Choroid plexus epithelial cell (primary cell): ENCODE measurements around the gene MTHFD2L.
A peak's percentile ranks its signal among the peaks of the same experiment; 100 is the strongest.

ENCODE experiments used
- DNase-seq: peaks from one replicate; pipeline ENCODE4 v3.0.0-alpha.2; 2010; ENCODE audit warnings: low read depth
- H3K4me3 ChIP-seq: 2 replicates; pipeline ENCODE4 v1.5.1; 2011; ENCODE audit warnings: low read depth, mild to moderate bottlenecking, control low read depth, low read length, moderate library complexity
- TF ChIP-seq, protein P1 (sequence below): conservative IDR thresholded peaks from 2 replicates; pipeline ENCODE4 v1.5.1; 2011; ENCODE audit warnings: low read depth, mild to moderate bottlenecking, control low read depth, inconsistent platforms, low read length, moderate library complexity

MTHFD2L gene

DNA sequence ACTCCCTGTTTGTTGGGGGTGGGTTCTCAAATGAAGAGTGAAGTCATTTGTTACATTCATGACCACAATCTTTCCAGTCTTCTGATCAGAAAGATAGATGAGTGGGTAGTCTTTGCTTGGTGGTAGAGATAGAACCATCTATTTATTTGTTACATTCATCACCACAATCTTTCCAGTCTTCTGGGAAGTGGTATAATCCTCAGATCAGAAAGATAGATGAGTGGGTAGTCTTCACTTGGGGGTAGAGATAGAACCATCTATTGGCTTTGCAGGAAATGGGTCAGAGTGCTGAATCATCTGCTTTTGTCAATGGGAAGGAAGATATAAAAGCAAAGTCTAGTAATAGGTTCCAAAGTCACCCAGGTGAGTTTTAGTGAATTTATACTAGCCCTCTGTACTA, 86.1 kb downstream of the MTHFD2L start:
- TF ChIP-seq, protein P1, sequence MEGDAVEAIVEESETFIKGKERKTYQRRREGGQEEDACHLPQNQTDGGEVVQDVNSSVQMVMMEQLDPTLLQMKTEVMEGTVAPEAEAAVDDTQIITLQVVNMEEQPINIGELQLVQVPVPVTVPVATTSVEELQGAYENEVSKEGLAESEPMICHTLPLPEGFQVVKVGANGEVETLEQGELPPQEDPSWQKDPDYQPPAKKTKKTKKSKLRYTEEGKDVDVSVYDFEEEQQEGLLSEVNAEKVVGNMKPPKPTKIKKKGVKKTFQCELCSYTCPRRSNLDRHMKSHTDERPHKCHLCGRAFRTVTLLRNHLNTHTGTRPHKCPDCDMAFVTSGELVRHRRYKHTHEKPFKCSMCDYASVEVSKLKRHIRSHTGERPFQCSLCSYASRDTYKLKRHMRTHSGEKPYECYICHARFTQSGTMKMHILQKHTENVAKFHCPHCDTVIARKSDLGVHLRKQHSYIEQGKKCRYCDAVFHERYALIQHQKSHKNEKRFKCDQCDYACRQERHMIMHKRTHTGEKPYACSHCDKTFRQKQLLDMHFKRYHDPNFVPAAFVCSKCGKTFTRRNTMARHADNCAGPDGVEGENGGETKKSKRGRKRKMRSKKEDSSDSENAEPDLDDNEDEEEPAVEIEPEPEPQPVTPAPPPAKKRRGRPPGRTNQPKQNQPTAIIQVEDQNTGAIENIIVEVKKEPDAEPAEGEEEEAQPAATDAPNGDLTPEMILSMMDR, result no peak
- DNase-seq, result no peak
- H3K4me3 ChIP-seq, result no peak overlapping the region

DNA sequence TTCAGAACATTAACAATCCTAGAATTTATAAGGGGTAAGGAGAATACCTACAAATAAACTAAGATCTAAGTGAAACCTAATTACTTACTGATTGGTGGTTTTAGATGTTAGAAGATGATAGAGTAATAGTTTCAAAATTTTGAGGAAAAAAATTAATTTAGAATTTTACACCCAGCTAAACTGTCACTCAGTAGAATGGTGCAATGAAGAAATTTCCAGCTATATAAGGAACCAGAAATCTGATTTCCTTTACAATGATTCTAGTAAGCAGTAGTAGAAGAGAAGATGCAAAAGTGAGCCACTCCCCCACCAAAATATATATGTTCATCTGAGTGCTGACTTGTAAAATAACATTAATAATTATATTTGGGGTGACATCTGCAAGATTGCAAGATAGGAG, 95.0 kb downstream of the MTHFD2L start:
- TF ChIP-seq, protein P1, result no peak
- no peak for DNase-seq
- no peak overlapping the region for H3K4me3 ChIP-seq

DNA sequence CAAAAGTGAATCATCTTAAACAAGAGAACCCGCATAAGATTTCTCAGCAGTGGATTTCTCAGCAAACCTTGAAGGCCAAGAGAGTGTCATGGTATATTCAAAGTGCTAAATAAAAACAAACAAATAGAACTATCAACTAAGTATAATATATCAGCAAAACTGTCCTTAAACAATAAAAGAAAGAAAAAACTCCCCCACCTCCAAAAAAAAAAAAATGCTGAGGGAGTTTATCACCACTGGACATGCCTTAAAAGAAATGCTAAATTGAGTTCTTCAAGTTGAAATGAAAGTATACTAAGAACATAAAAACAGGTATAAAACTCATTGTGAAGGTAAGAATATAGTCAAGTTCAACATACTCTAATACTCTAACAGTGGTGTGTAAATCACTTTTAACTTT, 96.5 kb downstream of the MTHFD2L start:
- no peak for DNase-seq
- no peak overlapping the region for H3K4me3 ChIP-seq
- TF ChIP-seq, protein P1, result no peak

DNA sequence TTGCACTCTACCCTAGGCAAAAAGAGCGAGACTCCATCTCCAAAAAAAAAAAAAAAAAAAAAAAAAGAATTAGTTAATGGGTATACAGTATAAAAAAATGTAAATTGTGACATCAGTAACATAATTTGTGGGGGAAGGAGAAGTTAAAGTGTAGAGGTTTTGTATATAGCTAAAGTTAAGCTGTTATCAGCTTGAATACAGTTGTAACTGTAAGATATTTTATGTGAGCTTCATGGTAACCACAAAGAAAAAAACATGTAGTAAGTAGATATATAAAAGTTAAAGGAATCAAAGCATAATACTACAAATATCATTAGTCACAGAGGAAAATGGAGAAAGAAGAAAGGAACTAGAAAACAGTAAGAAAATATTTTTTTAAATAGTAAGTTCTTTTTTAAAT, 97.2 kb downstream of the MTHFD2L start:
- TF ChIP-seq, protein P1, result no peak
- DNase-seq, result no peak
- H3K4me3 ChIP-seq, result no peak overlapping the region

DNA sequence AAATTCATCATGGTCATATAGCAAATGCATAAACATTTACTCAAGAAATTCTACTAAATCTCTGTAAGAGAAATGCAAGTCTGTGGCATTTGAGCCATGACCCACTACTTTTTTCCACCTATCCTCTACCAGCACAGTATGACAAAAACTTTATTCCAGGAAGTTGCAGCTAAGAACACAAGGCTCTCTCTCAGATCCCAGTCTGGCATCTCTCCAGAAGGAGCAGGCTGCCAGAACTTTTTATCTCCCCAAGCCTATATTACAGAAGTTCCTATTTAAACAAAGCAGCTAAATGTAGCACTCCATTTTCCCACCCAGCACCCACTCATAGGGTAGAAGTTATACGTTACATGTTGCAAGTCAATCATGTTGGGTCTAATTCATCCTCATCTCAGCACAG, 101.0 kb downstream of the MTHFD2L start:
- TF ChIP-seq, protein P1, result no peak
- H3K4me3 ChIP-seq, result no peak overlapping the region
- DNase-seq, result peak; percentile 87

DNA sequence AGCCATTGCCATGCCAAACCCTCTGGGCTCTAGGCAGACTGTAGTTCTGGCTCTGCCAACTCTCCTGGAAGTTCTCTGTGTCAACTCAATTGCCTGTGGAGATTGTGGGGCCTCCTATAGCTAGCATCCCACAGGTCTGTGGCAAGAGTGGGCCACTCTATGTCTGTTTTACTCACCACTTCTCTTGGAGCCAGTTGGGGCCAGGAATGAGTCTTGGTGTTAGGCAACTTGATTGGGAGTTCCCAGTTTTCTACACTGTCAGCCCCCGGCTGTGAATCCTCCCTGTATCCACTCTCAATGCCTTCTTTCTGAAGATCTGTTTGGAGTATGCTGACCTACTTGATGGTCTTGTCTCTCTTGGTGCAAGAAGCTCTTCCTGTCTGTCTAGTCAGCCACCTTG, 102.1 kb downstream of the MTHFD2L start:
- no peak for DNase-seq
- TF ChIP-seq, protein P1, result no peak
- H3K4me3 ChIP-seq, result no peak overlapping the region

DNA sequence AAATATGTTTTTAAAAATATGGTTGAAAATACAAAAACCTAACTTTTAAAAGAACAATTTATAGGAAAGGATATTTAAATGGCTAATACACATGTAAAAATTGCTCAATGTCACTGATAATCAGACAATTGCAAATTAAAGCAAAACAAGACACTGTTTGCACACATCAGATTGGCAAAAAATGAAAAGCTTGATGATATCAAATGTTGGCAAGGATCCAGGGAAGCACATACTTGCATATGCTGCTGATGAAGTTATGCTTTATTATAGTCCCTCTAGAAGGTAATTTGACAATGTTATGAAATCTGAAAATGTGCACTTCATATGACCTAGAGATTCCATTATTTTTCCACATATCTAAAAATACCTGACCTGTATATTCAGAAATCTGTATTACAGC, 104.6 kb downstream of the MTHFD2L start:
- H3K4me3 ChIP-seq, result no peak overlapping the region
- DNase-seq, result peak; percentile 59
- TF ChIP-seq, protein P1, result no peak
